GM10266 (cell line): ENCODE data around the gene KRT86.
"Not testable (repeated sequence)": the region's sequence is repeated elsewhere in the genome, so short reads cannot be mapped to it uniquely, and the experiment has no call there.

Experiments
- DNase-seq: peaks from one replicate; pipeline ENCODE4 v3.0.0; 2012; ENCODE audit errors: extremely low spot score
- TF ChIP-seq, protein P1 (sequence below): IDR thresholded peaks from 2 replicates; pipeline ENCODE4 v1.5.1; 2012; ENCODE audit warnings: mild to moderate bottlenecking, low read depth; ENCODE audit not compliant: control insufficient read depth, insufficient read depth; ENCODE audit errors: missing control alignments

KRT86 gene

DNA sequence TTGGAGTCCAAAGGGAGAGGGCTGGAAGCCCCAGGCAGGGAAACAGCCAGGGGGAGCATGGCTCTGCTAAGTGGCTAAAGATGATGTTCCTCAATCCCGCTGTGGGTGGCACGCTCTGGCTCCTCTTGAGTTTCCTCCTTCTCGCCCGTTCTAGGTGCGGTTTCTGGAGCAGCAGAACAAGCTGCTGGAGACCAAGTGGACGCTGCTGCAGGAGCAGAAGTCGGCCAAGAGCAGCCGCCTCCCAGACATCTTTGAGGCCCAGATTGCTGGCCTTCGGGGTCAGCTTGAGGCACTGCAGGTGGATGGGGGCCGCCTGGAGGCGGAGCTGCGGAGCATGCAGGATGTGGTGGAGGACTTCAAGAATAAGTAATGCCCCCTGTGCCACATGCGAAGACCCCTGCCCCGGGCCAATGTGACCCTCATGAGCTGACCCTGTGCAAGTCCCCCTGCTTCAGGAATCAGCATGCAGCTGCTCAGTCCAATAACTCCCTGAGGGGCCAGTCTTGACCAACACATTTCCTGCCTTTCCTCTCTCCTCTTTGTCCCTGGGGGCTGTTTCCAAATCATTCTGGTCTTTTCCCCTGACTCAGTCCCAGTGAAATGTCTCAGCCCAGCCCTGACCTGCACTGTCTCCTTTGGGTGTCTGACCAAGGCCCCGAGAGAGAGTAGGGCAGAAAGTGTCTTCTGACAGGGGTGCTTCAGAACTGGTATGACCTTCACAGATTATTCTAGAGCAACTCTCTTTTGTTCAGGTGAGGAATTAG, 39.3 kb upstream of the KRT86 start:
- TF ChIP-seq, protein P1, sequence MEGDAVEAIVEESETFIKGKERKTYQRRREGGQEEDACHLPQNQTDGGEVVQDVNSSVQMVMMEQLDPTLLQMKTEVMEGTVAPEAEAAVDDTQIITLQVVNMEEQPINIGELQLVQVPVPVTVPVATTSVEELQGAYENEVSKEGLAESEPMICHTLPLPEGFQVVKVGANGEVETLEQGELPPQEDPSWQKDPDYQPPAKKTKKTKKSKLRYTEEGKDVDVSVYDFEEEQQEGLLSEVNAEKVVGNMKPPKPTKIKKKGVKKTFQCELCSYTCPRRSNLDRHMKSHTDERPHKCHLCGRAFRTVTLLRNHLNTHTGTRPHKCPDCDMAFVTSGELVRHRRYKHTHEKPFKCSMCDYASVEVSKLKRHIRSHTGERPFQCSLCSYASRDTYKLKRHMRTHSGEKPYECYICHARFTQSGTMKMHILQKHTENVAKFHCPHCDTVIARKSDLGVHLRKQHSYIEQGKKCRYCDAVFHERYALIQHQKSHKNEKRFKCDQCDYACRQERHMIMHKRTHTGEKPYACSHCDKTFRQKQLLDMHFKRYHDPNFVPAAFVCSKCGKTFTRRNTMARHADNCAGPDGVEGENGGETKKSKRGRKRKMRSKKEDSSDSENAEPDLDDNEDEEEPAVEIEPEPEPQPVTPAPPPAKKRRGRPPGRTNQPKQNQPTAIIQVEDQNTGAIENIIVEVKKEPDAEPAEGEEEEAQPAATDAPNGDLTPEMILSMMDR, result no peak
- peak; percentile 15 for DNase-seq

DNA sequence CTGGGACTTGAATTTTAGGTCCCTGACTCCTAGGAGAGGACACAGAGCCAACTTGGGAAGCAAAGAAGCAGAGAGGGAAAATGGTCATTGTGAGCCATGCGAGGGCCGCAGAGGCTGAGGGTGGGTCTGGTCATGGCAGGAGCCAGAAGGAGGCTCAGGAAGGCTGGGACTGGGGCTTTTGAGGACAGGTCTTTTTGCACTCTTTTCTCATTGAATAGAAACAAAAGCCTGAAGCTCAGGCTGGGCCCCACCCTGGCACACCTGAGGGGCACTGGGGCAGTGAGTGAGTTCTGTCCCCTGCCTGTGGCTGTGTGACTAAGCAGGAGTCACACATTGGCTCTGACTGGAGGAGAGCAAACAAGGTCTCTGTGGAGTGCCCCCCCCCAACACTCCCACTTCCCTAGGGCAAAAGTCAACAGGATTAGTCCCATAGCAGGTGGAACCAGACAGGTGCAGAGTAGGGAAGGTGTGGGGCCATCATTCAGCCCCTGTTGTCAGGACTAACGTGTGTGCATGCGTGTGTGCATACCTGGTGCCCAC, 38.6 kb upstream of the KRT86 start:
- TF ChIP-seq, protein P1, result no peak
- no peak for DNase-seq

DNA sequence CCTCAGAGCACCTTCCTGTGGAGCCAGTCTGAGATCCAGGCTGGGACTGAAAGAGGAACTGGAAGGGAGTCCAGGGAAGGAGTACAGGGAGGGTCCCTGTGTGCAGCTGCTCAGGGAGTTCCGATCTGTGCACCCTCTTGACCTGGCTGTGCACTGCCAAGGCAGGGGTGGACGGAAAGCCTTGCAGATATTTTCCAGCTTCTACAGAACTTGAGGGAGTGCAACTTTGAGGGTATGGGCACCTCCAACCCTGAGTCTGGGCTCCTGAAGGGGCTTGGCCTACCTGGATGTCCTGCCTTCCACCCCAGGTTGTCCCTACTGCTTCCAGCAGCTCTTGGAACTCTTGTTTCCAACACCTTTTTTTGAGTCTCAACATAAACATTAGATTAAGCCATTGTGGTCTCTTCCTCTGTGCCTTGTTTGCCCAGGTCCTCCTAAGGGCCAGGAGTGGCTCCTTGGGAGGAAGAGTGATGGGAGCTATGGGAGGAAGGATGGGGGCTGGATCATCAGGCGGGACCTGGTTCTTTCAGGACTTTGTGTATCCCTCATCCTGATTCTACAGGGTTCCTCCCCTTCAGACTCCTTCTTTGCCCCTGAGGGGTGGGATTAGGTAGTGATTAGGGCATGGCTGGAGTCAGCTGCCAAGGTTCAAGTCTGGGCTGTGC, 37.9 kb upstream of the KRT86 start:
- TF ChIP-seq, protein P1, result no peak
- DNase-seq, result no peak

DNA sequence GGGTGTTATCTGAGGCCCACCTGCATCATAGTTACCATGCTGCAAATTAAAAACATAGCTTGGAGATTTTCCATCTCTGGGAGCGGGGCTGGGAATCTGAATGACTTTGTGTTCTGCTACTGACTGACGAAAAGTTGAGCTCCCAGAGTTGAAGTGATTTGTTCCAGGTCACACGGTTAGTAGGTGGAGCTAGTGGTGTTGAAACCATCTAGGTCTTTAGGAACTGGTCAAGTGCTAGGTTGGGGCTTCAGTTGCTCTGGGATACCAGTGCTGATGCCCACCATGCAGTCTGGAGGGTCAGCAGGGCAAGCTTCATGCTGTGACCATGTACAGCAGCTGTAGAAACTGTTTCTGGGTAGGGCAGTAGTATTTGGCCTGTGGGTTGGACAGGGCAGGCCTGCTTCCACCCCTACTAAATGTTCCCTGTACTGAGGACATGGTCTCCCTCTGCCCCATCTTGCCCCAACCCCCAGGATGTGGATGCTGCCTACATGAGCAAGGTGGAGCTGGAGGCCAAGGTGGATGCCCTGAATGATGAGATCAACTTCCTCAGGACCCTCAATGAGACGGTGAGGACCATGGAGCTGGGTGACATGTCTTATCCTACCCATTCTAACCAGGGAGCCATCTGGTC, 36.1 kb upstream of the KRT86 start:
- TF ChIP-seq, protein P1, result no peak
- DNase-seq, result no peak

DNA sequence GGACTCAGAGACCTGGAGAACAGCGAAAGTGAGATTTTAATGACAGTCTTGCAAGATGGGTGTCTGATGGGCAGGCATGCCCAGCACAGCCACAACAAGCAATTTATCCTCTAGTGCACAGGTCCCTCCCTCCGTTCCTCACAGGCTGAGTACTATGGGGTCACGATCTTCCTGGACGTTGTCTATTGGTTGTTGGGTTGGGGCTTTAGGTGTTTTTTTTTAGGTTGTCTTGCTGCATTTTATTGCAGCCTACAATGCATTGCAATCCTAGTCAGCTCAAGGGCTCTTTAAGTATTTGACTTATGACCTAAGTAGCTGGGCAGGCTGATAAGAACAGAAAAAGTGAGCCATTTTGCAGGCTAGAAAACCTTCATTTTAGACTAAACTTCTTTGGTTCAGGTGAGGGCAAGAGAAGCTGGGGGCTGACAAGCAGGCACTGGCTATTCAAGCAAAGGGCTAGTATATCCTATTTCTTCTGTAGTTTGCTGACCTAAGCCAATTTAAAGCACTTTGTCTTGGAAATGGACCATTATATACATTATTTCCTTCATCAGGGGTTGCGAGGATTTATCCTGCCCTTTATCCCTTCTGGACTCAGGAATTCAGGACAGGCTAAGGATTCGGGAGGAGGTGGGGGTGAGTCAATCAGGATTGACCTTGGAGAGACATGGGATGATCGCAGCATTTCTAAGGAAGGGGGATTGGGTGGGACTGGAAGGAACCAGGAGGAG, 35.4 kb upstream of the KRT86 start:
- DNase-seq, result no peak
- TF ChIP-seq, protein P1, result no peak

DNA sequence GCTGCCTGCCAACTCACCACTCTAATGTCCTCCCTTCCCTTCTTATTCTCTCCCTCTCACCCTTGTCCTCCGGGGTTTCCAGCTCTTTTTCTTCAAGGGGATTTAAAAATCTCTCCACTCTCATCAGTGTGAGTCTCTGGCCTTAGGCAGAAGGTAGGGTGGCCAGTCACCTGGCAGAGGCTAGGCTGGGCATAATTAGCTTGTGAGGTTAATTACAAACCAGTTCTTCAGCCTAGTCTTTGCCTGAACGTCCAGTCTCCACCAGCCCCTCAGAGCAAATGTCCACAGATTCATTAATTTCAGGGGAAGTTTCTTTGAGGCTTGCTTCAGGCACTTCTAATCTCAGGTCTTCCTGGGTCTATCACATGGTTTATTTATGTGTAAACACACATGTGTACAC, 34.7 kb upstream of the KRT86 start:
- TF ChIP-seq, protein P1, result no peak
- no peak for DNase-seq

DNA sequence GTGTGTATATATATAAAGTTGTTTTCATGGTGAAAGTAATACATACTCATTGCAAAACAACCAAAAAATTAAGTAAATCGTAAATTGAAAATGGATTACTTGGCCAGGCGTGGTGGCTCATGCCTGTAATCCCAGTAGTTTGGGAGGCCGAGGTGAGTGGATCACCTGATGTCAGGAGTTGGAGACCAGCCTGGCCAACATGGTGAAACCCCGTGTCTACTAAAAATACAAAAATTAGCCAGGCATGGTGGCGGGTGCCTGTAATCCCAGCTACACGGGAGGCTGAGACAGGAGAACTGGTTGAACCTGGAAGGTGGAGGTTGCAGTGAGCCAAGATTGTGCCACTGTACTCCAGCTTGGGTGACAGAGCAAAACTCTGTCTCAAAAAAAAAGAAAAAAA, 34.2 kb upstream of the KRT86 start:
- DNase-seq, result not testable (repeated sequence)
